ENCODE results near the gene LRBA.

LRBA gene

GRCh38 chr4:150258569-150258968 lies 756.5 kb downstream of the LRBA start:
- Mint-ChIP-seq H3K27me3 (no peaks in the 10 kb centered on the region), H3K4me1 (ENCODE audit: low read depth) (no peaks in the 10 kb centered on the region), H3K27ac (no peak overlapping the region), H3K9me3 (no peaks in the 10 kb centered on the region), H3K36me3 (ENCODE audit: low read depth) (peaks cover 5% of the 10 kb centered on the region), H3K4me3 (no peak overlapping the region)

GRCh38 chr4:150256841-150257730 lies 758.0 kb downstream of the LRBA start:
- Mint-ChIP-seq H3K27ac (no peak overlapping the region), H3K9me3 (no peaks in the 10 kb centered on the region), H3K27me3 (no peaks in the 10 kb centered on the region), H3K4me3 (no peak overlapping the region), H3K4me1 (ENCODE audit: low read depth) (no peaks in the 10 kb centered on the region), H3K36me3 (ENCODE audit: low read depth) (no peaks in the 10 kb centered on the region)

GRCh38 chr4:150256225-150256620 lies 758.9 kb downstream of the LRBA start:
- H3K27ac Mint-ChIP-seq = no peak overlapping the region
- H3K9me3 Mint-ChIP-seq = no peaks in the 10 kb centered on the region
- H3K4me1 Mint-ChIP-seq (ENCODE audit: low read depth) = no peaks in the 10 kb centered on the region
- H3K27me3 Mint-ChIP-seq = no peaks in the 10 kb centered on the region
- no peaks in the 10 kb centered on the region for H3K36me3 Mint-ChIP-seq (ENCODE audit: low read depth)
- no peak overlapping the region for H3K4me3 Mint-ChIP-seq

GRCh38 chr4:150255610-150256224 lies 759.4 kb downstream of the LRBA start:
- no peaks in the 10 kb centered on the region for H3K27me3 Mint-ChIP-seq
- no peak overlapping the region for H3K27ac Mint-ChIP-seq
- H3K4me1 Mint-ChIP-seq (ENCODE audit: low read depth) = no peaks in the 10 kb centered on the region
- no peaks in the 10 kb centered on the region for H3K36me3 Mint-ChIP-seq (ENCODE audit: low read depth)
- H3K9me3 Mint-ChIP-seq = no peaks in the 10 kb centered on the region
- no peak overlapping the region for H3K4me3 Mint-ChIP-seq

GRCh38 chr4:150253965-150254630 lies 761.0 kb downstream of the LRBA start:
- H3K4me1 Mint-ChIP-seq (ENCODE audit: low read depth) = no peaks in the 10 kb centered on the region
- no peaks in the 10 kb centered on the region for H3K27me3 Mint-ChIP-seq
- H3K4me3 Mint-ChIP-seq = no peak overlapping the region
- H3K36me3 Mint-ChIP-seq (ENCODE audit: low read depth) = no peaks in the 10 kb centered on the region
- no peak overlapping the region for H3K27ac Mint-ChIP-seq
- no peaks in the 10 kb centered on the region for H3K9me3 Mint-ChIP-seq

GRCh38 chr4:150253416-150253815 lies 761.7 kb downstream of the LRBA start:
- Mint-ChIP-seq H3K27ac (no peak overlapping the region), H3K4me3 (no peak overlapping the region), H3K36me3 (ENCODE audit: low read depth) (no peaks in the 10 kb centered on the region), H3K27me3 (no peaks in the 10 kb centered on the region), H3K9me3 (no peaks in the 10 kb centered on the region), H3K4me1 (ENCODE audit: low read depth) (no peaks in the 10 kb centered on the region)

- Mint-ChIP-seq H3K9me3 (no peaks in the 10 kb centered on the region), H3K4me1 (ENCODE audit: low read depth) (no peaks in the 10 kb centered on the region), H3K4me3 (no peak overlapping the region), H3K36me3 (ENCODE audit: low read depth) (no peaks in the 10 kb centered on the region), H3K27me3 (no peaks in the 10 kb centered on the region), H3K27ac (peak overlapping the region; percentile 26)
Observed at GRCh38 chr4:150252741-150253140, 762.3 kb downstream of the LRBA start.

- Mint-ChIP-seq H3K4me1 (ENCODE audit: low read depth) (no peaks in the 10 kb centered on the region), H3K36me3 (ENCODE audit: low read depth) (no peaks in the 10 kb centered on the region), H3K4me3 (no peak overlapping the region), H3K9me3 (no peaks in the 10 kb centered on the region), H3K27me3 (no peaks in the 10 kb centered on the region), H3K27ac (no peak overlapping the region)
Observed at GRCh38 chr4:150252306-150252705, 762.8 kb downstream of the LRBA start.

GRCh38 chr4:150251752-150252190 lies 763.3 kb downstream of the LRBA start:
- no peak overlapping the region for H3K4me3 Mint-ChIP-seq
- H3K9me3 Mint-ChIP-seq = no peaks in the 10 kb centered on the region
- no peaks in the 10 kb centered on the region for H3K4me1 Mint-ChIP-seq (ENCODE audit: low read depth)
- no peak overlapping the region for H3K27ac Mint-ChIP-seq
- no peaks in the 10 kb centered on the region for H3K36me3 Mint-ChIP-seq (ENCODE audit: low read depth)
- H3K27me3 Mint-ChIP-seq = no peaks in the 10 kb centered on the region

- H3K4me1 Mint-ChIP-seq (ENCODE audit: low read depth) = no peaks in the 10 kb centered on the region
- no peak overlapping the region for H3K27ac Mint-ChIP-seq
- no peak overlapping the region for H3K4me3 Mint-ChIP-seq
- no peaks in the 10 kb centered on the region for H3K36me3 Mint-ChIP-seq (ENCODE audit: low read depth)
- H3K27me3 Mint-ChIP-seq = no peaks in the 10 kb centered on the region
- no peaks in the 10 kb centered on the region for H3K9me3 Mint-ChIP-seq
Observed at GRCh38 chr4:150250998-150251651, 764.0 kb downstream of the LRBA start.

- no peaks in the 10 kb centered on the region for H3K27me3 Mint-ChIP-seq
- no peaks in the 10 kb centered on the region for H3K4me1 Mint-ChIP-seq (ENCODE audit: low read depth)
- no peak overlapping the region for H3K27ac Mint-ChIP-seq
- H3K4me3 Mint-ChIP-seq = no peak overlapping the region
- no peaks in the 10 kb centered on the region for H3K9me3 Mint-ChIP-seq
- H3K36me3 Mint-ChIP-seq (ENCODE audit: low read depth) = no peaks in the 10 kb centered on the region
Observed at GRCh38 chr4:150250293-150250997, 764.6 kb downstream of the LRBA start.

GRCh38 chr4:150248181-150248580 lies 766.9 kb downstream of the LRBA start:
- Mint-ChIP-seq H3K27ac (no peak overlapping the region), H3K4me1 (ENCODE audit: low read depth) (no peaks in the 10 kb centered on the region), H3K27me3 (peaks cover under 1% of the 10 kb centered on the region), H3K9me3 (no peaks in the 10 kb centered on the region), H3K36me3 (ENCODE audit: low read depth) (no peaks in the 10 kb centered on the region), H3K4me3 (no peak overlapping the region)

- H3K27ac Mint-ChIP-seq = no peak overlapping the region
- no peak overlapping the region for H3K4me3 Mint-ChIP-seq
- H3K27me3 Mint-ChIP-seq = peaks cover 4% of the 10 kb centered on the region
- no peaks in the 10 kb centered on the region for H3K36me3 Mint-ChIP-seq (ENCODE audit: low read depth)
- no peaks in the 10 kb centered on the region for H3K4me1 Mint-ChIP-seq (ENCODE audit: low read depth)
- H3K9me3 Mint-ChIP-seq = no peaks in the 10 kb centered on the region
Observed at GRCh38 chr4:150247184-150247583, 767.9 kb downstream of the LRBA start.

- Mint-ChIP-seq H3K4me3 (no peak overlapping the region), H3K27me3 (peaks cover 4% of the 10 kb centered on the region), H3K27ac (no peak overlapping the region), H3K36me3 (ENCODE audit: low read depth) (no peaks in the 10 kb centered on the region), H3K9me3 (no peaks in the 10 kb centered on the region), H3K4me1 (ENCODE audit: low read depth) (no peaks in the 10 kb centered on the region)
Observed at GRCh38 chr4:150244600-150244999, 770.5 kb downstream of the LRBA start.
